WTC11 (cell line): ENCODE results near the gene LCE1E. TPM values are rescaled to one million over a fixed set of nuclear protein-coding genes. Genes with fewer than 3 reads are reported as not detected.

ENCODE experiments used
- ATAC-seq: fragments of 200-7000 bp; cut with Tn5 transposase; 2 replicates; pipeline ENCODE4 v1.10.0; 2021; ENCODE audit warnings: mild to moderate bottlenecking, moderate library complexity
- CTCF ChIA-PET: fragments of 300-600 bp; sonication (Branson Sonifier 250); formaldehyde crosslinking; loops from one replicate; lab custom pipeline; 2021; ENCODE audit warnings: antibody characterized with exemption; lab: Charles Lee
- POLR2A ChIA-PET: fragments of 350-600 bp; sonication (Branson Sonifier 250); formaldehyde crosslinking; loops from one replicate; lab custom pipeline; 2021; ENCODE audit warnings: antibody characterized with exemption; lab: Charles Lee
- DNase-seq: peaks from one replicate; pipeline ENCODE4 v3.0.0; 2021; ENCODE audit warnings: low spot score
- H3K27ac Mint-ChIP-seq: 2 replicates; pipeline ENCODE4 v1.8.0; 2021; ENCODE audit warnings: mixed read lengths
- H3K27me3 Mint-ChIP-seq: 2 replicates; pipeline ENCODE4 v1.8.0; 2021; ENCODE audit warnings: low read depth, mild to moderate bottlenecking, moderate library complexity, mixed read lengths
- H3K36me3 Mint-ChIP-seq: 2 replicates; pipeline ENCODE4 v1.8.0; 2021; ENCODE audit warnings: mixed read lengths
- H3K4me1 Mint-ChIP-seq: 2 replicates; pipeline ENCODE4 v1.8.0; 2022; ENCODE audit warnings: mixed read lengths
- H3K4me3 Mint-ChIP-seq: 2 replicates; pipeline ENCODE4 v1.8.0; 2021; ENCODE audit warnings: mild to moderate bottlenecking, moderate library complexity, mixed read lengths
- H3K9me3 Mint-ChIP-seq: 2 replicates; pipeline ENCODE4 v1.8.0; 2021; ENCODE audit warnings: mixed read lengths
- ATF2 ChIP-seq: sonication (generic); formaldehyde crosslinking; IDR thresholded peaks from 2 replicates; pipeline ENCODE4 v1.8.1; 2022; ENCODE audit warnings: low read depth, missing genetic modification reagents, borderline replicate concordance
- CDX4 ChIP-seq: fragments of 250-450 bp; sonication (Bioruptor Pico); IDR thresholded peaks from 2 replicates; pipeline ENCODE4 v1.9.0; 2021; ENCODE audit warnings: moderate library complexity, mild to moderate bottlenecking, inconsistent platforms, borderline replicate concordance
- CREB1 ChIP-seq: sonication (generic); formaldehyde crosslinking; IDR thresholded peaks from 2 replicates; pipeline ENCODE4 v1.8.0; 2023; ENCODE audit warnings: mild to moderate bottlenecking, missing genetic modification reagents
- GTF2I ChIP-seq: fragments of 250-450 bp; sonication (Bioruptor Pico); conservative IDR thresholded peaks from 2 replicates; pipeline ENCODE4 v1.4.0; 2021; ENCODE audit warnings: mild to moderate bottlenecking
- IRF1 ChIP-seq: sonication (generic); formaldehyde crosslinking; IDR thresholded peaks from 2 replicates; pipeline ENCODE4 v1.8.0; 2023; ENCODE audit warnings: missing genetic modification reagents
- JUN ChIP-seq: sonication (generic); formaldehyde crosslinking; IDR thresholded peaks from 2 replicates; pipeline ENCODE4 v1.8.0; 2023; ENCODE audit warnings: mild to moderate bottlenecking, missing genetic modification reagents
- MLX ChIP-seq: sonication (generic); formaldehyde crosslinking; IDR thresholded peaks from 2 replicates; pipeline ENCODE4 v1.8.1; 2023; ENCODE audit warnings: mild to moderate bottlenecking, missing genetic modification reagents, moderate library complexity
- NFATC4 ChIP-seq: fragments of 250-450 bp; sonication (Bioruptor Pico); IDR thresholded peaks from 2 replicates; pipeline ENCODE4 v1.9.0; 2021; ENCODE audit warnings: mild to moderate bottlenecking
- NR2C2 ChIP-seq: sonication (generic); formaldehyde crosslinking; IDR thresholded peaks from 2 replicates; pipeline ENCODE4 v1.8.0; 2022; ENCODE audit warnings: mild to moderate bottlenecking, missing genetic modification reagents
- PRRX2 ChIP-seq: fragments of 250-450 bp; sonication (Bioruptor Pico); IDR thresholded peaks from 2 replicates; pipeline ENCODE4 v1.8.0; 2021; ENCODE audit warnings: mild to moderate bottlenecking
- SMAD4 ChIP-seq: sonication (generic); formaldehyde crosslinking; IDR thresholded peaks from 2 replicates; pipeline ENCODE4 v1.8.0; 2022; ENCODE audit warnings: mild to moderate bottlenecking, missing genetic modification reagents
- TCF7 ChIP-seq: sonication (generic); formaldehyde crosslinking; IDR thresholded peaks from 2 replicates; pipeline ENCODE4 v1.8.0; 2022; ENCODE audit warnings: mild to moderate bottlenecking, low read depth, missing genetic modification reagents, moderate library complexity
- ZBTB21 ChIP-seq: sonication (generic); formaldehyde crosslinking; IDR thresholded peaks from 2 replicates; pipeline ENCODE4 v1.8.1; 2023; ENCODE audit warnings: mild to moderate bottlenecking, missing genetic modification reagents, borderline replicate concordance
- ZBTB43 ChIP-seq: sonication (generic); formaldehyde crosslinking; IDR thresholded peaks from 2 replicates; pipeline ENCODE4 v1.8.1; 2023; ENCODE audit warnings: mild to moderate bottlenecking, missing genetic modification reagents
- ZNF416 ChIP-seq: fragments of 250-450 bp; sonication (Bioruptor Pico); IDR thresholded peaks from 2 replicates; pipeline ENCODE4 v1.9.0; 2021; ENCODE audit warnings: mild to moderate bottlenecking, inconsistent platforms
- ZNF532 ChIP-seq: fragments of 250-450 bp; sonication (Bioruptor Pico); IDR thresholded peaks from 2 replicates; pipeline ENCODE4 v1.9.0; 2021; ENCODE audit warnings: mild to moderate bottlenecking, borderline replicate concordance
- total RNA-seq: library from RNA; stranded (reverse); gene quantifications from 3 replicates; pipeline ENCODE4 v1.2.3, GENCODE V29; 2021
- TF ChIP-seq, protein P1 (sequence below): sonication (generic); formaldehyde crosslinking; IDR thresholded peaks from 2 replicates; pipeline ENCODE4 v1.8.1; 2023; ENCODE audit warnings: mild to moderate bottlenecking, missing genetic modification reagents, moderate library complexity
- TF ChIP-seq, protein P2 (sequence below): fragments of 250-450 bp; sonication (Bioruptor Pico); IDR thresholded peaks from 2 replicates; pipeline ENCODE4 v1.9.0; 2021; ENCODE audit warnings: mild to moderate bottlenecking
- TF ChIP-seq, protein P3 (sequence below): sonication (generic); formaldehyde crosslinking; IDR thresholded peaks from 2 replicates; pipeline ENCODE4 v1.8.1; 2022; ENCODE audit warnings: mild to moderate bottlenecking, missing genetic modification reagents, moderate library complexity, borderline replicate concordance
- TF ChIP-seq, protein P4 (sequence below): sonication (generic); formaldehyde crosslinking; IDR thresholded peaks from 2 replicates; pipeline ENCODE4 v1.8.0; 2022; ENCODE audit warnings: mild to moderate bottlenecking, missing genetic modification reagents

LCE1E gene
- total RNA-seq, 1 experiment from 2014 or later: not detected

DNA sequence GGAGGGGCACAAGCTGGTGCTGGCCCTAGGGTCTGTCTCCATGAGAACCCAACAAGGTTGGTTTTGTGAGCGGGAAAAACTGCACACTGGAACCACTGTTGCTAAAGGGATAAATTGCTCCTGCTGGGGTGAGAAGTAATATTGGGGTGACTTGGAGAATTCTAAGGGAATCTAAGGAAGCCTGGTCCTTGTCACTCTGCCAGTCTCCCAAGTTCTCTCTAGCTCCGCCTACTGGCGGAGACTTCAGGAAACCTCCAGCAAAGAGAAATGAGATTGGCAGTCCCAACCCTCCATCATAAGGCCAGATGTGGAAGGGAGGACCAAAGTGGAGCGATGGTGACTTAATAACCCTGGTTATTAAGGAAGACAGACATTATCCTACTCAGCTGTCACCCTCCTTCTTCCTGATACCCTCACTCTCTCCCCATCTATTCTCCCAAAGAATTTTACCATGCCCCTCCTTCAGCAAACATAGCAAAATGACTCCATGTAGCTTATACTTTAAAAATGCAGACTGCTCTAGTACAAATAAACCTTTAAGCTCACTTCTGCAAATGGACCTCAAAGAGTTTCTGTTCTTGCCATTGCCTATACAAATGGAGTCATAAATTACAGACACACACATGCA, 8.4 kb upstream of the LCE1E start:
- ATAC-seq (no peak), DNase-seq (no peak)
- H3K27ac Mint-ChIP-seq: no peak overlapping the region
- no peaks in the 10 kb centered on the region for H3K4me1 Mint-ChIP-seq
- H3K9me3 Mint-ChIP-seq: peaks cover 83% of the 10 kb centered on the region
- POLR2A ChIA-PET: no interaction called here
- CTCF ChIA-PET: no interaction called here
- peaks cover 25% of the 10 kb centered on the region for H3K27me3 Mint-ChIP-seq
- H3K36me3 Mint-ChIP-seq: peaks cover 65% of the 10 kb centered on the region
- no peak overlapping the region for H3K4me3 Mint-ChIP-seq
- TF ChIP-seq, protein P1, sequence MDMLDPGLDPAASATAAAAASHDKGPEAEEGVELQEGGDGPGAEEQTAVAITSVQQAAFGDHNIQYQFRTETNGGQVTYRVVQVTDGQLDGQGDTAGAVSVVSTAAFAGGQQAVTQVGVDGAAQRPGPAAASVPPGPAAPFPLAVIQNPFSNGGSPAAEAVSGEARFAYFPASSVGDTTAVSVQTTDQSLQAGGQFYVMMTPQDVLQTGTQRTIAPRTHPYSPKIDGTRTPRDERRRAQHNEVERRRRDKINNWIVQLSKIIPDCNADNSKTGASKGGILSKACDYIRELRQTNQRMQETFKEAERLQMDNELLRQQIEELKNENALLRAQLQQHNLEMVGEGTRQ (CRISPR knock-in tag): no peak
- no peak for TF ChIP-seq NR2C2 (CRISPR knock-in tag)
- TF ChIP-seq, protein P2, sequence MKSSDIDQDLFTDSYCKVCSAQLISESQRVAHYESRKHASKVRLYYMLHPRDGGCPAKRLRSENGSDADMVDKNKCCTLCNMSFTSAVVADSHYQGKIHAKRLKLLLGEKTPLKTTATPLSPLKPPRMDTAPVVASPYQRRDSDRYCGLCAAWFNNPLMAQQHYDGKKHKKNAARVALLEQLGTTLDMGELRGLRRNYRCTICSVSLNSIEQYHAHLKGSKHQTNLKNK: no peak
- TF ChIP-seq ZNF416: no peak
- no peak for TF ChIP-seq ZBTB21 (CRISPR knock-in tag)
- no peak for TF ChIP-seq ZBTB43 (CRISPR knock-in tag)
- no peak for TF ChIP-seq SMAD4
- no peak for TF ChIP-seq NFATC4 (CRISPR knock-in tag)
- TF ChIP-seq PRRX2 (CRISPR knock-in tag): no peak
- TF ChIP-seq, protein P3, sequence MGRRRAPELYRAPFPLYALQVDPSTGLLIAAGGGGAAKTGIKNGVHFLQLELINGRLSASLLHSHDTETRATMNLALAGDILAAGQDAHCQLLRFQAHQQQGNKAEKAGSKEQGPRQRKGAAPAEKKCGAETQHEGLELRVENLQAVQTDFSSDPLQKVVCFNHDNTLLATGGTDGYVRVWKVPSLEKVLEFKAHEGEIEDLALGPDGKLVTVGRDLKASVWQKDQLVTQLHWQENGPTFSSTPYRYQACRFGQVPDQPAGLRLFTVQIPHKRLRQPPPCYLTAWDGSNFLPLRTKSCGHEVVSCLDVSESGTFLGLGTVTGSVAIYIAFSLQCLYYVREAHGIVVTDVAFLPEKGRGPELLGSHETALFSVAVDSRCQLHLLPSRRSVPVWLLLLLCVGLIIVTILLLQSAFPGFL (CRISPR knock-in tag): no peak
- TF ChIP-seq, all 79 proteins: peak for 0

- ATAC-seq (no peak), DNase-seq (no peak)
- H3K36me3 Mint-ChIP-seq: peaks cover 65% of the 10 kb centered on the region
- POLR2A ChIA-PET: no interaction called here
- no peak overlapping the region for H3K27ac Mint-ChIP-seq
- H3K27me3 Mint-ChIP-seq: peaks cover 18% of the 10 kb centered on the region
- H3K4me3 Mint-ChIP-seq: no peak overlapping the region
- CTCF ChIA-PET: no interaction called here
- no peaks in the 10 kb centered on the region for H3K4me1 Mint-ChIP-seq
- H3K9me3 Mint-ChIP-seq: peaks cover 84% of the 10 kb centered on the region
- TF ChIP-seq MLX (CRISPR knock-in tag): no peak
- TF ChIP-seq, protein P4, sequence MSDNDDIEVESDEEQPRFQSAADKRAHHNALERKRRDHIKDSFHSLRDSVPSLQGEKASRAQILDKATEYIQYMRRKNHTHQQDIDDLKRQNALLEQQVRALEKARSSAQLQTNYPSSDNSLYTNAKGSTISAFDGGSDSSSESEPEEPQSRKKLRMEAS: no peak
- no peak for TF ChIP-seq JUN (CRISPR knock-in tag)
- TF ChIP-seq ZBTB43 (CRISPR knock-in tag): no peak
- no peak for TF ChIP-seq IRF1
- no peak for TF ChIP-seq CDX4 (CRISPR knock-in tag)
- TF ChIP-seq ZNF532 (CRISPR knock-in tag): no peak
- TF ChIP-seq CREB1: no peak
- TF ChIP-seq ATF2 (CRISPR knock-in tag): no peak
- no peak for TF ChIP-seq ZNF416
- no peak for TF ChIP-seq TCF7 (CRISPR knock-in tag)
- no peak for TF ChIP-seq GTF2I
Measured at GRCh38 chr1:152783095-152783494, 3.0 kb upstream of the LCE1E start.
